Esophagus squamous epithelium (tissue), 5 donors: ENCODE data around the gene TCF4. TPM values are rescaled to one million over a fixed set of nuclear protein-coding genes. Genes with fewer than 3 reads are reported as not detected.

Source experiments
- DNase-seq: peaks from one replicate; lab custom pipeline; 2025; lab: John Stamatoyannopoulos, UW
- H3K27ac ChIP-seq, 4 donors: fragments of 200-600 bp; sonication (generic); one replicate each; pipeline ENCODE4 v1.5.1; 2016 to 2019; ENCODE audit warnings: mild to moderate bottlenecking in 1 of 4
- H3K27me3 ChIP-seq, 4 donors: fragments of 200-600 bp; sonication (generic); 1 replicate in 3 of 4; 2 replicates in 1 of 4; pipeline versions ENCODE4 v1.5.1 to v1.6.0; 2017 to 2021; ENCODE audit warnings: antibody characterized with exemption in 1 of 4
- H3K36me3 ChIP-seq, 3 donors: fragments of 200-600 bp; sonication (generic); one replicate each; pipeline ENCODE4 v1.5.1; 2016 to 2019
- H3K4me1 ChIP-seq, 3 donors: fragments of 200-600 bp; sonication (generic); one replicate each; pipeline ENCODE4 v1.5.1; 2017 to 2019
- H3K4me3 ChIP-seq, 4 donors: fragments of 200-600 bp; sonication (generic); 1 replicate in 3 of 4; 2 replicates in 1 of 4; pipeline ENCODE4 v1.5.1; 2016 to 2019; ENCODE audit warnings: mild to moderate bottlenecking in 2 of 4, moderate library complexity in 1 of 4
- H3K9me3 ChIP-seq, 3 donors: fragments of 200-600 bp; sonication (generic); one replicate each; pipeline ENCODE4 v1.5.1; 2016 to 2019
- CTCF ChIP-seq, 6 experiments: fragments of 450-650 bp in 4 of 6; fragments of 200-600 bp in 2 of 6; sonication (generic) in 2 of 6; IDR thresholded peaks; one replicate each; pipeline ENCODE4 v1.5.1; 2016 to 2019; ENCODE audit warnings: antibody characterized with exemption in 6 of 6, mild to moderate bottlenecking in 4 of 6, moderate library complexity in 4 of 6
- POLR2A ChIP-seq, 4 donors: fragments of 450-650 bp; IDR thresholded peaks; one replicate each; pipeline ENCODE4 v1.6.1; 2017; ENCODE audit warnings: antibody characterized with exemption in 4 of 4, mild to moderate bottlenecking in 4 of 4, moderate library complexity in 3 of 4
- WGBS, 2 donors: methylation state at CpG; one replicate each; pipeline ENCODE4 v1.1.5; 2018; 5-methylcytosine and 5-hydroxymethylcytosine counted together
- intact Hi-C: fragments of 100-400 bp; cut with DNase I; formaldehyde crosslinking; loops from one replicate; pipeline ENCODE4 v1.15.0; 2022
- total RNA-seq, 4 donors: library from RNA; depleted of rRNA; stranded (reverse); fragments of >200 nt; gene quantifications; one replicate each; pipeline ENCODE4 v1.1.0, GENCODE V29; 2016
- donor health status: DM: yes; HTN: yes; CAD: no.

Gene TCF4
- total RNA-seq, 4 donors from 2014 or later: 19.0 to 79.7 (median 26.0) TPM

GRCh38 chr18:55494441-55494840 is 93.6 kb downstream of the TCF4 start:
- no peak overlapping the region for H3K27ac ChIP-seq
- H3K4me1 ChIP-seq: peaks cover 0 to under 1% (median 0%) of the 10 kb centered on the region in 3 donors
- 88 to 90% methylated on average over 1 of the region's 1 CpG for WGBS, 2 donors
- intact Hi-C loops: no loop called here
- no peaks in the 10 kb centered on the region for H3K27me3 ChIP-seq
- H3K4me3 ChIP-seq: no peak overlapping the region
- DNase-seq: no peak
- H3K36me3 ChIP-seq: no peaks in the 10 kb centered on the region
- no peaks in the 10 kb centered on the region for H3K9me3 ChIP-seq
- no peak for TF ChIP-seq POLR2A (IDR thresholded peaks at IDR 0.05)
- TF ChIP-seq CTCF (IDR thresholded peaks at IDR 0.05): no peak

DNA sequence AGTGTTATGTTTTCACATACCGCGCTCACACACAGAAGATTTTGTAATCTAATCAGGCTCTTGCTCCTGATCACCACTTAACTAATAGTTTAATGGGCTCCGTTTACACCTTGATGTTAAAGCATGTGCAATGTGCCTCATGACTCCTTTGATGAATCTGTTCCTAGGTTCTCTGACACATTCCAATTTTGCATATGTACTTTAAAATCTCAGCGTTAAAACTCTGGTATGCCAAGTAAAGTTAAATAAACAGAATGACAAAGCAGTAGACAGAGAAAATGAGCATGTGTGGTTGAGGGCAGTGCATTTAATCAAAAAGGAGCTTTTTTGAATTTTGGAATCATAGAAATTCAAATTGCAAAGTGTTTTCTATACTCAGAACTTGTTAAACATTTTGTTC is 96.4 kb downstream of the TCF4 start:
- 71 to 74% methylated on average over 4 of the region's 4 CpGs for WGBS, 2 donors
- H3K9me3 ChIP-seq: no peaks in the 10 kb centered on the region
- intact Hi-C loops: no loop called here
- H3K27me3 ChIP-seq: no peaks in the 10 kb centered on the region
- H3K4me3 ChIP-seq: no peak overlapping the region
- H3K36me3 ChIP-seq: no peaks in the 10 kb centered on the region
- TF ChIP-seq POLR2A (IDR thresholded peaks at IDR 0.05): no peak
- no peak for TF ChIP-seq CTCF (IDR thresholded peaks at IDR 0.05)
- DNase-seq: no peak
- H3K27ac ChIP-seq: no peak overlapping the region
- peaks cover 0 to 14% (median 8%) of the 10 kb centered on the region in 3 donors for H3K4me1 ChIP-seq

DNA sequence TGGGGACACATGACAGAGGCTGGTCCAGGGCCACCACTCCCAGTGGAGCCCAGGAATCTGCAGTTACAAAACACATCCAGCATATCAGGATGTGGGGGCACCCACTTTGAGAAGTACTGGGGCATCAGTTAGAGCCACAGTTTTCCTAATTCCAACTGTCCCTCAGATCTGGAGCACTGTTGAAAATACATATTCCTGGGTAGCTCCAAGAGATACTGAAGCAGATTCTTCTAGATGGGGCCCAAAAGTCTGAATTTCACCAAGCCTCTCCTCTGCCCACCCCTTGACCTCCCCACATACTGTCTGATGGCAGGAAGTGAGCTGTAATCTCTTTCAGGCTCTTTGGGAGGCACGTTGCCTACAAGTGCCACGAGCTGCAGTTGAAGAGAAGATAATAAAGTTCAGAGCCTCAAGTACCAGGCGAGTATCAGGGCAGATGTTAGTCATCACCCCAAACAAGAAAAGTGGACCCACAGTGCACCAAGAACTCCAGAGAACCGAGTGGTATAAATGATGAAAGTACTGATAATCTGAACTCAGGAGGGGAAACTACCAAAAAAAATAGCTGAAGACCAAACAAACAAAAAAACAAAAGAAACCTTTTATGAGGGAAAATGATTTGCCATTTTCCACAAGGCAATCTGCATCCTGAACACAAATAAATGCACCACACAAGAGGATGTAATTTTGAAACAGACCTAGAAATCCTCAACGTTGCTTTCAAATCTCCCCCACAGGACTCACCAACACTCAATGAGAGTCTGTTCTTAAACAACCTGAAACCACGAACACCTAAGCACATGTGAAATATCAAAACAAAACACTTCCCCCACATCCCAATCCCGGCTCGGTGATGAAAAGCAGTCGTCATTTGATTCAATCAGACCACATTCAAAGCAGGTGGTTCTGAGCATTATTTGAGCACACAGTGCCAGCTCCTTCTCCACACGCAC is 98.7 kb downstream of the TCF4 start:
- no peak overlapping the region for H3K27ac ChIP-seq
- no peaks in the 10 kb centered on the region for H3K27me3 ChIP-seq
- no peaks in the 10 kb centered on the region for H3K36me3 ChIP-seq
- H3K9me3 ChIP-seq: no peaks in the 10 kb centered on the region
- WGBS, 2 donors: 53 to 64% methylated on average over 10 of the region's 10 CpGs
- DNase-seq: no peak
- H3K4me3 ChIP-seq: no peak overlapping the region
- peaks cover 0 to 14% (median 8%) of the 10 kb centered on the region in 3 donors for H3K4me1 ChIP-seq
- intact Hi-C loops: no loop called here
- TF ChIP-seq CTCF (IDR thresholded peaks at IDR 0.05): no peak
- TF ChIP-seq POLR2A (IDR thresholded peaks at IDR 0.05): no peak

GRCh38 chr18:55488473-55488872 is 99.5 kb downstream of the TCF4 start:
- no peak overlapping the region for H3K4me3 ChIP-seq
- H3K27me3 ChIP-seq: no peaks in the 10 kb centered on the region
- 19 to 21% methylated on average over 2 of the region's 2 CpGs for WGBS, 2 donors
- intact Hi-C loops: no loop called here
- TF ChIP-seq CTCF (IDR thresholded peaks at IDR 0.05) (no peak), POLR2A (IDR thresholded peaks at IDR 0.05) (no peak)
- no peak overlapping the region for H3K27ac ChIP-seq
- no peaks in the 10 kb centered on the region for H3K9me3 ChIP-seq
- no peak for DNase-seq
- peaks cover 0 to 14% (median 8%) of the 10 kb centered on the region in 3 donors for H3K4me1 ChIP-seq
- H3K36me3 ChIP-seq: no peaks in the 10 kb centered on the region

GRCh38 chr18:55487997-55488396 is 100.0 kb downstream of the TCF4 start:
- intact Hi-C loops: no loop called here
- no peaks in the 10 kb centered on the region for H3K9me3 ChIP-seq

More at GRCh38 chr18:55487997-55488396, 100.0 kb downstream of the TCF4 start:
- Histone ChIP-seq H3K4me3 (no peak overlapping the region), H3K27ac (no peak overlapping the region), H3K4me1 (peaks cover 0 to 14% (median 8%) of the 10 kb centered on the region in 3 donors), H3K27me3 (no peaks in the 10 kb centered on the region), H3K36me3 (no peaks in the 10 kb centered on the region)
- no peak for DNase-seq
- no peak for TF ChIP-seq CTCF (IDR thresholded peaks at IDR 0.05)
- TF ChIP-seq POLR2A (IDR thresholded peaks at IDR 0.05): no peak
- 74 to 76% methylated on average over 4 of the region's 4 CpGs for WGBS, 2 donors
